Measurements from ENCODE around the gene ZMIZ1.

GRCh38 chr10:79286318-79286951 is 217.7 kb downstream of the ZMIZ1 start:
- TF ChIP-seq, protein P1, sequence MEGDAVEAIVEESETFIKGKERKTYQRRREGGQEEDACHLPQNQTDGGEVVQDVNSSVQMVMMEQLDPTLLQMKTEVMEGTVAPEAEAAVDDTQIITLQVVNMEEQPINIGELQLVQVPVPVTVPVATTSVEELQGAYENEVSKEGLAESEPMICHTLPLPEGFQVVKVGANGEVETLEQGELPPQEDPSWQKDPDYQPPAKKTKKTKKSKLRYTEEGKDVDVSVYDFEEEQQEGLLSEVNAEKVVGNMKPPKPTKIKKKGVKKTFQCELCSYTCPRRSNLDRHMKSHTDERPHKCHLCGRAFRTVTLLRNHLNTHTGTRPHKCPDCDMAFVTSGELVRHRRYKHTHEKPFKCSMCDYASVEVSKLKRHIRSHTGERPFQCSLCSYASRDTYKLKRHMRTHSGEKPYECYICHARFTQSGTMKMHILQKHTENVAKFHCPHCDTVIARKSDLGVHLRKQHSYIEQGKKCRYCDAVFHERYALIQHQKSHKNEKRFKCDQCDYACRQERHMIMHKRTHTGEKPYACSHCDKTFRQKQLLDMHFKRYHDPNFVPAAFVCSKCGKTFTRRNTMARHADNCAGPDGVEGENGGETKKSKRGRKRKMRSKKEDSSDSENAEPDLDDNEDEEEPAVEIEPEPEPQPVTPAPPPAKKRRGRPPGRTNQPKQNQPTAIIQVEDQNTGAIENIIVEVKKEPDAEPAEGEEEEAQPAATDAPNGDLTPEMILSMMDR (IDR thresholded peaks at IDR 0.05): no peak
- no peak for TF ChIP-seq POLR2A (IDR thresholded peaks at IDR 0.05)

All from adrenal gland (tissue), 5 donors.